Loucy (cell line): Measurements from ENCODE around the gene DSG2.

Experiments used
- H2AFZ ChIP-seq: fragments of 200-600 bp; sonication (generic); 2 replicates; pipeline ENCODE4 v1.6.0; 2016; ENCODE audit warnings: antibody characterized with exemption, mild to moderate bottlenecking, low read length, moderate library complexity
- H3F3A ChIP-seq: fragments of 200-600 bp; 2 replicates; pipeline ENCODE4 v1.6.0; 2016; ENCODE audit warnings: antibody characterized with exemption, low read depth, mild to moderate bottlenecking
- H3K27me3 ChIP-seq: fragments of 200-600 bp; sonication (generic); 2 replicates; pipeline ENCODE4 v1.6.1; 2014; ENCODE audit warnings: low read length, mild to moderate bottlenecking; ENCODE audit not compliant: insufficient read depth, poor library complexity, severe bottlenecking
- H3K36me3 ChIP-seq: fragments of 200-600 bp; sonication (generic); 2 replicates; pipeline ENCODE4 v1.6.1; 2016; ENCODE audit warnings: low read length; ENCODE audit not compliant: insufficient read depth
- H3K4me1 ChIP-seq: fragments of 200-600 bp; sonication (generic); 2 replicates; pipeline ENCODE4 v1.5.1; 2014; ENCODE audit warnings: low read length, mild to moderate bottlenecking; ENCODE audit not compliant: insufficient read depth, poor library complexity, severe bottlenecking
- H3K4me2 ChIP-seq: fragments of 200-600 bp; sonication (generic); 2 replicates; pipeline ENCODE4 v1.6.0; 2014; ENCODE audit warnings: antibody characterized with exemption, low read length, low read depth, mild to moderate bottlenecking; ENCODE audit not compliant: poor library complexity, severe bottlenecking
- H3K4me3 ChIP-seq: fragments of 200-600 bp; sonication (generic); 2 replicates; pipeline ENCODE4 v1.5.1; 2014; ENCODE audit warnings: low read length, mild to moderate bottlenecking, mixed read lengths; ENCODE audit not compliant: poor library complexity, severe bottlenecking
- H3K79me2 ChIP-seq: fragments of 200-600 bp; sonication (generic); 2 replicates; pipeline ENCODE4 v1.6.1; 2014; ENCODE audit warnings: low read length; ENCODE audit not compliant: insufficient read depth
- H3K9ac ChIP-seq: fragments of 200-600 bp; sonication (generic); 2 replicates; pipeline ENCODE4 v1.6.0; 2014; ENCODE audit warnings: mild to moderate bottlenecking, low read depth, low read length, moderate library complexity; ENCODE audit not compliant: poor library complexity, severe bottlenecking
- H3K9me2 ChIP-seq: fragments of 200-600 bp; sonication (generic); replicated peaks from 2 replicates; pipeline ENCODE4 v1.6.1; 2016; ENCODE audit warnings: low read depth, low read length, mixed read lengths
- H3K9me3 ChIP-seq: fragments of 200-600 bp; sonication (generic); 2 replicates; pipeline ENCODE4 v1.6.1; 2014; ENCODE audit warnings: mild to moderate bottlenecking, antibody characterized with exemption, low read length, low read depth; ENCODE audit not compliant: insufficient read depth
- H4K20me1 ChIP-seq: fragments of 200-600 bp; sonication (generic); 2 replicates; pipeline ENCODE4 v1.6.0; 2014; ENCODE audit warnings: antibody characterized with exemption, low read length, mild to moderate bottlenecking; ENCODE audit not compliant: insufficient read depth, poor library complexity, severe bottlenecking
- EZH2phosphoT487 ChIP-seq: fragments of 200-600 bp; IDR thresholded peaks from 2 replicates; pipeline ENCODE4 v1.6.1; 2018; ENCODE audit warnings: antibody characterized with exemption, mild to moderate bottlenecking, moderate library complexity, borderline replicate concordance
- TF ChIP-seq, protein P1 (sequence below): fragments of 200-600 bp; sonication (generic); conservative IDR thresholded peaks from 2 replicates; pipeline ENCODE4 v1.5.1; 2014; ENCODE audit warnings: mild to moderate bottlenecking, antibody characterized with exemption, low read length

The DSG2 gene

DNA sequence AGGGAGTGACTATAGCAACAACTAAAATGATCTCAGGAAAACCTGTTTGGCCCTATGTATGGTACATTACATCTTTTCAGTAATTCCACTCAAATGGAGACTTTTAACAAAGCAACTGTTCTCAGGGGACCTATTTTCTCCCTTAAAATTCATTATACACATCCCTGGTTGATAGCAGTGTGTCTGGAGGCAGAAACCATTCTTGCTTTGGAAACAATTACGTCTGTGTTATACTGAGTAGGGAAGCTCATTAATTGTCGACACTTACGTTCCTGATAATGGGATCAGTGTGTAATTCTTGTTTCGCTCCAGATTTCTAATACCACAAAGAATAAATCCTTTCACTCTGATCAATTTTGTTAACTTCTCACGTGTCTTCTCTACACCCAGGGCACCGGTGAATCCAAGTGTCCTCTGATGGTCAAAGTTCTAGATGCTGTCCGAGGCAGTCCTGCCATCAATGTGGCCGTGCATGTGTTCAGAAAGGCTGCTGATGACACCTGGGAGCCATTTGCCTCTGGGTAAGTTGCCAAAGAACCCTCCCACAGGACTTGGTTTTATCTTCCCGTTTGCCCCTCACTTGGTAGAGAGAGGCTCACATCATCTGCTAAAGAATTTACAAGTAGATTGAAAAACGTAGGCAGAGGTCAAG is 94.7 kb downstream of the DSG2 start:
- no peak overlapping the region for H3K4me3 ChIP-seq
- no peaks in the 10 kb centered on the region for H4K20me1 ChIP-seq
- no peaks in the 10 kb centered on the region for H3K4me1 ChIP-seq
- no peak overlapping the region for H3K9ac ChIP-seq
- no peak for TF ChIP-seq EZH2phosphoT487
- no peak overlapping the region for H2AFZ ChIP-seq
- no peaks in the 10 kb centered on the region for H3F3A ChIP-seq
- H3K9me3 ChIP-seq = no peaks in the 10 kb centered on the region
- H3K9me2 ChIP-seq = no peaks in the 10 kb centered on the region
- H3K27me3 ChIP-seq = no peaks in the 10 kb centered on the region
- no peaks in the 10 kb centered on the region for H3K36me3 ChIP-seq
- no peaks in the 10 kb centered on the region for H3K79me2 ChIP-seq
- no peak overlapping the region for H3K4me2 ChIP-seq

DNA sequence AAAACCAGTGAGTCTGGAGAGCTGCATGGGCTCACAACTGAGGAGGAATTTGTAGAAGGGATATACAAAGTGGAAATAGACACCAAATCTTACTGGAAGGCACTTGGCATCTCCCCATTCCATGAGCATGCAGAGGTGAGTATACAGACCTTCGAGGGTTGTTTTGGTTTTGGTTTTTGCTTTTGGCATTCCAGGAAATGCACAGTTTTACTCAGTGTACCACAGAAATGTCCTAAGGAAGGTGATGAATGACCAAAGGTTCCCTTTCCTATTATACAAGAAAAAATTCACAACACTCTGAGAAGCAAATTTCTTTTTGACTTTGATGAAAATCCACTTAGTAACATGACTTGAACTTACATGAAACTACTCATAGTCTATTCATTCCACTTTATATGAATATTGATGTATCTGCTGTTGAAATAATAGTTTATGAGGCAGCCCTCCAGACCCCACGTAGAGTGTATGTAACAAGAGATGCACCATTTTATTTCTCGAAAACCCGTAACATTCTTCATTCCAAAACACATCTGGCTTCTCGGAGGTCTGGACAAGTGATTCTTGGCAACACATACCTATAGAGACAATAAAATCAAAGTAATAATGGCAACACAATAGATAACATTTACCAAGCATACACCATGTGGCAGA is 97.3 kb downstream of the DSG2 start:
- H3K4me1 ChIP-seq = no peaks in the 10 kb centered on the region
- no peaks in the 10 kb centered on the region for H3K36me3 ChIP-seq
- H3K4me2 ChIP-seq = no peak overlapping the region
- H3K9ac ChIP-seq = no peak overlapping the region
- no peaks in the 10 kb centered on the region for H4K20me1 ChIP-seq
- H3K4me3 ChIP-seq = no peak overlapping the region
- H2AFZ ChIP-seq = no peak overlapping the region
- no peaks in the 10 kb centered on the region for H3K79me2 ChIP-seq
- TF ChIP-seq EZH2phosphoT487 = no peak
- TF ChIP-seq, protein P1, sequence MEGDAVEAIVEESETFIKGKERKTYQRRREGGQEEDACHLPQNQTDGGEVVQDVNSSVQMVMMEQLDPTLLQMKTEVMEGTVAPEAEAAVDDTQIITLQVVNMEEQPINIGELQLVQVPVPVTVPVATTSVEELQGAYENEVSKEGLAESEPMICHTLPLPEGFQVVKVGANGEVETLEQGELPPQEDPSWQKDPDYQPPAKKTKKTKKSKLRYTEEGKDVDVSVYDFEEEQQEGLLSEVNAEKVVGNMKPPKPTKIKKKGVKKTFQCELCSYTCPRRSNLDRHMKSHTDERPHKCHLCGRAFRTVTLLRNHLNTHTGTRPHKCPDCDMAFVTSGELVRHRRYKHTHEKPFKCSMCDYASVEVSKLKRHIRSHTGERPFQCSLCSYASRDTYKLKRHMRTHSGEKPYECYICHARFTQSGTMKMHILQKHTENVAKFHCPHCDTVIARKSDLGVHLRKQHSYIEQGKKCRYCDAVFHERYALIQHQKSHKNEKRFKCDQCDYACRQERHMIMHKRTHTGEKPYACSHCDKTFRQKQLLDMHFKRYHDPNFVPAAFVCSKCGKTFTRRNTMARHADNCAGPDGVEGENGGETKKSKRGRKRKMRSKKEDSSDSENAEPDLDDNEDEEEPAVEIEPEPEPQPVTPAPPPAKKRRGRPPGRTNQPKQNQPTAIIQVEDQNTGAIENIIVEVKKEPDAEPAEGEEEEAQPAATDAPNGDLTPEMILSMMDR = no peak
- H3K9me3 ChIP-seq = no peaks in the 10 kb centered on the region
- H3K27me3 ChIP-seq = no peaks in the 10 kb centered on the region
- H3K9me2 ChIP-seq = no peaks in the 10 kb centered on the region
- H3F3A ChIP-seq = no peaks in the 10 kb centered on the region

DNA sequence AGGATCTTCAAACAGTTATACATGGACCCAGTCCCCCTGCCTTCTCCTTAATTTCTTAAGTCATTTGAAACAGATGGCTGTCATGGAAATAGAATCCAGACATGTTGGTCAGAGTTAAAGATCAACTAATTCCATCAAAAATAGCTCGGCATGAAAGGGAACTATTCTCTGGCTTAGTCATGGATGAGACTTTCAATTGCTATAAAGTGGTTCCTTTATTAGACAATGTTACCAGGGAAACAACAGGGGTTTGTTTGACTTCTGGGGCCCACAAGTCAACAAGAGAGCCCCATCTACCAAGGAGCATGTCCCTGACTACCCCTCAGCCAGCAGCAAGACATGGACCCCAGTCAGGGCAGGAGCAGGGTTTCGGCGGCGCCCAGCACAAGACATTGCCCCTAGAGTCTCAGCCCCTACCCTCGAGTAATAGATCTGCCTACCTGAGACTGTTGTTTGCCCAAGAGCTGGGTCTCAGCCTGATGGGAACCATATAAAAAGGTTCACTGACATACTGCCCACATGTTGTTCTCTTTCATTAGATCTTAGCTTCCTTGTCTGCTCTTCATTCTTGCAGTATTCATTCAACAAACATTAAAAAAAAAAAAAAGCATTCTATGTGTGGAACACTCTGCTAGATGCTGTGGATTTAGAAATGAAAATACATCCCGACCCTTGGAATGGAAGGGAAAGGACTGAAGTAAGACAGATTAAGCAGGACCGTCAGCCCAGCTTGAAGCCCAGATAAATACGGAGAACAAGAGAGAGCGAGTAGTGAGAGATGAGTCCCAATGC is 98.3 kb downstream of the DSG2 start:
- no peaks in the 10 kb centered on the region for H3K9me3 ChIP-seq
- H3K9me2 ChIP-seq = no peaks in the 10 kb centered on the region
- H3K4me3 ChIP-seq = no peak overlapping the region
- no peak overlapping the region for H3K9ac ChIP-seq
- H3K4me2 ChIP-seq = no peak overlapping the region
- no peaks in the 10 kb centered on the region for H3K4me1 ChIP-seq
- no peak for TF ChIP-seq EZH2phosphoT487
- TF ChIP-seq, protein P1 = no peak
- no peaks in the 10 kb centered on the region for H3F3A ChIP-seq
- no peaks in the 10 kb centered on the region for H3K27me3 ChIP-seq
- H2AFZ ChIP-seq = no peak overlapping the region
- no peaks in the 10 kb centered on the region for H4K20me1 ChIP-seq
- no peaks in the 10 kb centered on the region for H3K36me3 ChIP-seq
- no peaks in the 10 kb centered on the region for H3K79me2 ChIP-seq
